DMS153 (cell line): ENCODE measurements around the gene MRPL16.
"Not testable (repeated sequence)": the region's sequence is repeated elsewhere in the genome, so short reads cannot be mapped to it uniquely, and the experiment has no call there.

Source experiments
- DNase-seq: peaks from one replicate; lab custom pipeline; 2025; lab: John Stamatoyannopoulos, UW

Gene MRPL16

DNA sequence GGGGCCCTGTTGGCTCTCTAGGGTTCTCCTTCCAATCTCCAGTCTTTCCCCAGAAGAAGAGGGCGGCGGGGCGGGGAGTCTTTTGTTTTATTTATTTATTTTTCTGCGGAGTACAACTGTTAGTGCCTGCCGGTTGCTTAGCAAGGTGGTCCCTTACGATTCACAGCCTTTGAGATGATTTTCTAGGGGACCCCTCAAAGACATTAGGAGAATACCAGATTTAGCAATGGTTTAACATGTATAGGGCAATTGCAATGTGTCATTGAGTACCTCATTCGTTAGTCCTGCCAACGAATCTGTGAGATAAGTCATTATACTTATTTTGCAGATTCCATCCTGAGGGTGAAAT is 307 bp upstream of the MRPL16 start:
- DNase-seq: no peak

- no peak for DNase-seq
Observed at GRCh38 chr11:59807047-59807610, 3.4 kb downstream of the MRPL16 start.

GRCh38 chr11:59804061-59804460 is 6.5 kb downstream of the MRPL16 start:
- DNase-seq: no peak

DNA sequence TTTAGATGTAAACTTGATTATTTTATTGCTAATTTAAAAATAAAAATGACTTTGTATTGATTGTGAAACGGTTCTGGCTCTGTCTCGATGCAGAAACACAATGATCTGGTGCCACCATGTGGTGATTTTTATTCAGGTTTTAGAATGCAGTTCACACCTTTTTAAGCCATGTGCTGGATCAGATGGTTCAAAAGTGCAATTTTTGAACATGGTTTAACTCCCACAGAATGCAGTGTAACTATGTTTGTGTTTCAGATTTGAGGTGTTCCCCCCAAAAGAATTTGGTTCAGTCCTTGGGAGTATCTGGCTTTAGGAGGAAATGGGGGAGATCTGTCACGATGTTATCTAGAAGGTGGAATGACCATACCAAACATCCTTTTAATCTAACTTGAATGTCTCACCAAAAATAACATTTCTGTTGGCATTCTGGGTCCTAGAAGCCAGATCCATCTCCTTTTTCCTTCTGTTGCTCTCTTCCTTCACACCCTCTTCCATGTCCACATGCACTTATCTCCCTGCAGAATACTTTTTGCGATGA is 7.9 kb downstream of the MRPL16 start:
- peak; percentile 11 for DNase-seq

DNA sequence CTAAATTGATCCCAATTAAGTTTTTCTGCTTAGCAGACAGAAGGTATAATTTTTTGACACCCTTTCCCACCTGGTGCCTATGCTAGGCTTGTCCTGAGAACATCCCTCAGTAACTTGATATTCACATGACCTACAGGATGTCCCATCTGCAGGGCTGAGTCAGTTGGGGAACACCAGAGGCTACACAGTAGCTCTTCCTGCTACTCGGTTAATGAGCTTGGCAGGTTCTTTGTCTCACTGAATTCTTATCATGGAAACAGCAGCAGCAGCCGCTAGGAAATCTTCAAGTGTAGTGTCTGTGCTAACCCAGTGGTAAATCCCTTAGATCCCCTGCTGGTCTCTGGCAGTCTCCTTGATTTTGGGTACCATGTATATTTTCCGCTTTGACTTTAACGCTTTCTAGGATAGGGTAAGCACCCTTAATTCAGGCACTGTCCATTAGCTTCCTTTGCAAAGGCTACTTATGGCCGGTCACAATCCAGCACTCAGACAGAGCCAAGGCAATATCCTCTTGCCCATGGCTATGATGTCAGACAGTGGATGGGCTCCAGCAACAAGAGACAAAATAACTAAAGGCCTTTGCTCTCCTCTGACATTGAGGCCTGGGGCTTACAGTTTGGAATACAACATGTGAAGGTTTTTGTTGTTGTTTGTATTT is 8.5 kb downstream of the MRPL16 start:
- peak; percentile 3 for DNase-seq

DNA sequence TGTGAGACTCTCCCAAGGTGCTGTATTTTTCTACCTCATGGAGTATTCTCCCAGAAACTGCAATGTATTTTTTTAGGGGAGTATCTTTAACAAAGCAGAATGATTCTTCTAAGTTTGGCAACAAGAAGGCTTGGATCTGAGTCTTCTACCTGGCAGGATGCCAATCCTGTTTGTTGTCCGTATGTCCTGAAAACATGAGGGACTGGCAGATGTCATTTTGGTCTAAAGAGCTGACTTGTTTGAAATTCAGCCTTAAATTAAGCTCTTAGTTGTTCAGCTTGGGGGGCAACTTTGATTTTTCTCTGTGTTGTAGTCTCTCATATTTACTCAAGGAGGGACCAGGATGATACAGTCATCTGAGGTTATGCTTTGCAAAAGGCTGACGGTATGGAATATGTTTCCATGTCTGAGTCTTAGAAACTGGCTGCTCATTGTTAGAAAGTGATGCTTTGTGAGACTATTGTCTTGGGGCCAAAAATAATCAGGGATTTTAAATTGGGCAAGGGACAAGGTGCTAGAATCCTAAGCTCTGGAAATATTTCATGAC is 9.3 kb downstream of the MRPL16 start:
- DNase-seq: no peak

DNA sequence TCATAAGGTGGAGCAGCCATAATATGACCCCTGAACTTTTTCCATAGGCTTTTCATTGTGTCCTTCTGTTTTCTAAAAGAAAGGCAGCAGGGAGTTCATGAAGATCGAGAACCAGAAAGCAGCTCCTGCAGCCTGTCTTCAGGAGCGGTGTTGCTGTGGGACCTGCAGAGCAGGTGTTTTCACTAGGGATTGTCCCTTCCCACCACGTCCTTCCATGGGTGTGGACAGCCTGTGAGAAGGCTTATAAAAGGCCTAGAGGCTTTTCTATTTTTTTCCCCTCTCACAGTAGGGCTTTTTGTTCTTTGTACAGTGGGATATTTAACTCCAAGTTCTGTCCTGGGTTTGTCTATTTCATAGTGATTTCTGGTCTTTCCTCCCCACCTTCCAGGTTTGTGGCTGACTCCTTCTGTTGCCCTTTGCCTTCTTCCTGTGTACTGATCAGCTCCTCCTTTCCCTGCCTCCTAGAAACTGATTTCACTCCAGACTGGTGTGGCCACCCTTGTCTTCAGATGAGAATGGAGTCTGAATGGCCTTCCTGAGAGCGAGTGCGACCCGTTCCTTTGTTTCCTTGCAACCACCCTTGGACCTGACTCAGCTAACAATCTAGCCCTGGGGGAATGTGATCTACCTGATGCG is 10.1 kb downstream of the MRPL16 start:
- DNase-seq: no peak

DNA sequence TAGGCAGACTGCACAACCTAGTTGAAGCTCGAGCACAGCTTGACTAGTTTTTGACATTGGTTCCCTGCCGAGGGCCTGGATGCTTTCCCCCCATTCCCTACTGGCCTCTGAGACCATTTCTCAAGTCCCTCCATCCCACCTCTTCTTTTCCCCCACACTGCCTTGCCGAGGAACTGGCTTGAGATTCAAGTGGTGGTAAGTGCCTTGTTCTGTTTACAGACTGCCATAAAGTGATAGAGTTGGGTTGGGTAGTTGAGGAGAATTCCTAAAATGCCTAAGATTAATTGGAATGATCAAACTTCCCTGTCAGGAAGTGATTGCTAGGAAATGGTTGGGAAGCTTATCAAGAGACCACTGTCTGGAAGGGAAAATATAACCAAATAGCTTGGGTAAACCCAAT is 16.2 kb downstream of the MRPL16 start:
- DNase-seq: no peak

DNA sequence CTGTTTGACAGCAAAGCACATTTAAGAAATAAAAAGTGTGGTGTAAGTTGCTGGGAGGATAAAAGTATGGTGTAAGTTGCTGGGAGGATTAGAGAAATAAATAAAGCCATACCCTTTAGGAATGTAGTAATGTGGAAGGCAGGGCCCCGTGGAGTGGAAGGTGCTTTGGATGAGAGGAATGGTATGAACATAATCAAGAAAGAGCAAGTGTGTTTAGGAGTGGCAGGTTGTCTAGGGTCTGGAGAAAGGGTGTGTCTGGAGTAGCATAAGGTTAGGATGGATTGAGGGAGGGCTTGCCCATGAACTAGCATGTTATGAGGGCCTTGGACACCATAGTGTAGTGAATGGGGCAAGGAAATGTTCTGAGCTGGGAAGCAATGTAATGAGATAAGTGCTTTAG is 18.1 kb downstream of the MRPL16 start:
- DNase-seq: no peak

DNA sequence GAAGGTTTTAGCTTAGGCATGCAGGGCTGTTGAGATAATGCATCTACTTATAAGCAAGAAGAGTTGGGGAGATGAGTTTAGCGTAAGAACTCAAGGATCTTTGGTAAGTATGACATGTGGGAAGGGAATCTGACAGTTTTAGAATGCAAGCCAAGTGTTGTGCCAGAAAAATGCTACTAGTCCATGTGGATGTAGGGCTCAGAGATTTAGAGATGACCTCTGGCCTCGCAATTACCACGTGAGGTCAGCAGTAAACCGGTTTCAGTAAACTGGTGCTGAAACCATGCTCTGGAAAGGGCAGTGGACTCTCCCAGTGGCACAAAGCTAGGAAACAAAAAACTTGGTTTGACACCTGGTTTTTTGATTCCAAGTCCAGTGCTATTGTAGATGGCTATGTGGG is 18.9 kb downstream of the MRPL16 start:
- DNase-seq: no peak

DNA sequence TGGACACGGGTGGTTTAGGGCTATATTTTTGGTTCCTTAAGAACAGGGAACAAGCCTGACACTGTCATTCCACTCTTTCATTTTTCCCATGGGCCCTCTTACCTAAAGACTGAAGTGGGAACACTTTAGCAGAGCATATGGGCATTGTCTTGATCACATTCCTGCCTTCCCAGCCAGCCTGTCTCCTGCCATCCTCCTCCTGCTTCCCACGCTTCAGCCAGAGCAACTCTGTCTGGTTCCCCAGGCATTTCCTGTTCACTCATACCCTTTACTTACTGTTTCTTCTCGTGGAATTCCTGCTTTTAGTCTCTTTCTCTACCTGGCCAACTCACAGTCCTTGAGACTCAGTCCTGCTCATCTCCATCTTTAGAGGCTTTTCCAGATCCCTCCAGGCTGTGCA is 22.8 kb downstream of the MRPL16 start:
- DNase-seq: no peak

GRCh38 chr11:59787255-59787588 is 23.4 kb downstream of the MRPL16 start:
- no peak for DNase-seq

DNA sequence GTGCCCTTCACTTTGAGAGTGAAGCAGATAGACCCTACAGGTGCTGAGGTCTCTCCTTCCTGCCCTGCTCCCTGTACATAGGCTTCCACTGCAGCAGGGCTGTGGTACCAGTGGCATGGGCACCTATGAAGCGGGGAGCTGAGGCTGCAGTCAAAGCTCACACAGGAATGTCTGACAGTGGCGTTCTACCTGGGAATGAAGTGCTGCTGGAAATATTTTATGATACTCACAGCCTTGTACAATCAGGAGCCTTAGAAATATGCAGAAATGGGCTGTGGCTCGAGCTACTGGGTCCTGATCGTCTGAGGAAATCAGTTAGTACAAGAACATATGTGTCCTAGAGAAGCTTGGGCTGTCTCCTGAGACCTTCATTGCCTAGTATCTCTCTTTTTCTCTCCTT is 24.8 kb downstream of the MRPL16 start:
- no peak for DNase-seq

- DNase-seq: not testable (repeated sequence)
Observed at GRCh38 chr11:59784441-59784840, 26.1 kb downstream of the MRPL16 start.

GRCh38 chr11:59783632-59784090 is 26.9 kb downstream of the MRPL16 start:
- DNase-seq: no peak

GRCh38 chr11:59782080-59782479 is 28.5 kb downstream of the MRPL16 start:
- DNase-seq: no peak

DNA sequence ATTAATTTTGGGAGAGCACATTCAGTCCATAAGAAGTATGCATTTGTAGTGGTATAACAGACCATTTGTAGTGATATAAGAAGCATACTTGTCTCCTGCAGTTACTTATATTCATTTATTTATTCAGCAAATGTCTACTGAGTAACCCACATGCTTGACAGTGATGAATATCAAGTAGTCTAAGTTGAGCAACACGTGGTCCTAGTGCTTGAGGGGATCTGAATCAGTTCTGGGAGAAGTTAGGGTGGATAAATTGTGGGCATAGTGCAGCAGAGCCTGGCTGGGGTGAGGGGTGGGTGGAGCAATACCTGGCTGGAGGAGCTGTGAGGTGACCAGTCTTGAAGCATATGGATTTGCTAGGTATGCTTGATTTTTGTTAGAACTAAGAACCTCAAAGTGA is 31.1 kb downstream of the MRPL16 start:
- no peak for DNase-seq

- DNase-seq: no peak
Observed at GRCh38 chr11:59778122-59778521, 32.5 kb downstream of the MRPL16 start.

DNA sequence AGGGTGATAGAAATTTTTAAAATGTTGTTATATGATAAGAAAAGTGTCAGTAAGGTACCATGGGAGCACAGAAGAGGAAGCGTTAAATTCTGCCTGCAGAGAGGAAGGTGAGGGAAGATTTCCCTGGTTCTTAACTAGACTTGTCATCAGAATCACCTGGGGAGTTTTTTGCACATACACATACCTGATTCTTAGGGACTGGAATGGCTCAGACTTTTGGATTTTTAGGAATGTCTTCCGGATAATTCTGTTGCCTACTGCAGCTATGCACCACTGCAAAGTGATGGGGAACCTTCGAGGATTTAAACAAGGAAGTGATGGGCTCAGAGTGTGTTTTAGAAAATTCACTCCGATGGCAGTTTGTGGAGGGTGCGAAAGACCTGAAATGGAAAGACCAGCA is 33.5 kb downstream of the MRPL16 start:
- no peak for DNase-seq

GRCh38 chr11:59776210-59777066 is 34.1 kb downstream of the MRPL16 start:
- DNase-seq: no peak

GRCh38 chr11:59773083-59773440 is 37.5 kb downstream of the MRPL16 start:
- DNase-seq: no peak

DNA sequence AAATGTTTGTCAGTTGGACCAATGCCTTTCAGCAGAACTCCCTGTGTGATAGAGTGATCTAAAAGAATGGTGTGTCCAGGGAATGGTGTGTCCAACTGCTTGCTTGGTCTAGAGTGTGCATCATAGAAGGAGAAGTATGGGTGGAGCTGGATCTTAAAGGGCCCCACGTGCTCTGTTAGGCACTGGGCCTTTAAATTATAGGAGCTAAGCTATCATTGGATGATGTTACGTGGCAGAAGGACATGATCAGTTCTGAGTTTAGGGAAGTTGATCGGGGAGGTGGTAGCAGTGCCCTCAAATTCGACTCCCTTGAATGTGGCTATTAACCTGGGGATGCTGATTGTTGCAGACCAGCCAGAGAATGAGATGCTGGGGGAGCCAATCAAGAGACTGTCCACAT is 39.0 kb downstream of the MRPL16 start:
- DNase-seq: no peak
